Midbrain (tissue), 1 donor: ENCODE data around the gene DENND1A.

ENCODE experiments used
- DNase-seq: peaks from one replicate; lab custom pipeline; 2025; lab: John Stamatoyannopoulos, UW

DENND1A gene

DNA sequence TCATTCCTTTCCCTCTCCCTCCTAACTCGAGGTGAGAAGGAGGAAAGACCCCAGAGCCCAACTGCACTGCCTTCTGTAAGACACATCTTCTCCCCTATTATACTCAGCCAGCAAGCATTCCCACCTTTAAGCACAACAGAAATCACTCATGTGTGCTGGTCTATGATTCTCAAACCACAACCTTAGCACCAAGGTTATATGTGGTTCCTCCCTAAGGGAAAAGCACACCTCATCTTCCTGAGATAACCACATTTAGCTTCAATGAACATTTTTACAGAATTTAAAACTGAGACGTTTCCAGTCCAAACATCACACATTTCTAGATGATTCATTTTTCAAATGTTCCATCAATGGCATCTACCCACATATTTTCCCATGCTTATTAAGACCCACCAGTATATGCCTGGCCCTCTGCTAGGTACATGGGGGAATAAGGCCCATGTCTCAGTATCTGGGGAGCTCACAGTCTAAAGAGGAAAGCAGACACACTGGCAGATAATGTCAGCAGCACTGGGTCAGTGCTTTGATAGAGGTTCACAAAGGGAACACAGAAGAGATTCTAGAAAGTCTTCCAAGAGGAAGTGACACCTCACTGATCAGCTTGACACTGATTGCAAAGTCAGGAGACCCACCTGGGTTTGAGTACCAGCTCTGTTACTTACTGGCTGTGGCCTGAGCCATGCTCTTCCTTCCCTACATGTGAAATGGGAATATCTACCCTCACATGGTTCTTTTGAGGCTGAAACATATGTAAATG, 245.4 kb downstream of the DENND1A start:
- DNase-seq = no peak

- no peak for DNase-seq
These were observed 247.2 kb downstream of the DENND1A start for GRCh38 chr9:123682746-123683145.

GRCh38 chr9:123680352-123680751, 249.6 kb downstream of the DENND1A start:
- DNase-seq = no peak

DNA sequence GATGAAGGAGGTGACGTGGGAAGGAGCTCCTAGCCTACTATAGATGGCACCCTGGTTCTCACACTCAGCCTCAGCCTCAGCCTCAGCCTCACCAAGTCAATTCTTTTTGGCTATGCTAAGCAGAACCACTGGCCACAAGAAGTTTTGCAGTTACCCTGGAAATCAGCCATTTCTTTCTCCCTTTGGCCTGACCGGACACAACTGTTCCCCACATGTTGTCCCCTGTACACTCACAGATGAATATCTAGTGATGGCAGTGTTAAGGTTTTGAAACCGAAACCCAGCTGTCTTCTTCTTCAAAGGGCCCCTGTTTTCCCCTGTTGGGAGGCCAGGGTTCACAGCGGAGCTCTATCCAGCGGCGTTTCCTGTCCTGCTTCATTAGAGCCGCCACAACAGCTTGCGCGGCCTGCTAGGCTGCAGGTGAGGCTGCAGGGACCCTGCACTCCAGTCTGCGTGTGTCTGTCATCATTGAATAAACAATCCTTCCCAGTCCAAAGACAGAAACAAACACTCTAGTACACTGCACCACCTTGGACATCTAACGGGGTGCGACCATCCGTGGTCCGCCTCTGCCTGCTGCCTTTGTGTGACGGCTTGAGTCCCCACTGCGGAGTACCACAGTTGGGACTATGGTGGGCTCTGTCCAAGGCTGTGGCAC, 250.5 kb downstream of the DENND1A start:
- no peak for DNase-seq

DNA sequence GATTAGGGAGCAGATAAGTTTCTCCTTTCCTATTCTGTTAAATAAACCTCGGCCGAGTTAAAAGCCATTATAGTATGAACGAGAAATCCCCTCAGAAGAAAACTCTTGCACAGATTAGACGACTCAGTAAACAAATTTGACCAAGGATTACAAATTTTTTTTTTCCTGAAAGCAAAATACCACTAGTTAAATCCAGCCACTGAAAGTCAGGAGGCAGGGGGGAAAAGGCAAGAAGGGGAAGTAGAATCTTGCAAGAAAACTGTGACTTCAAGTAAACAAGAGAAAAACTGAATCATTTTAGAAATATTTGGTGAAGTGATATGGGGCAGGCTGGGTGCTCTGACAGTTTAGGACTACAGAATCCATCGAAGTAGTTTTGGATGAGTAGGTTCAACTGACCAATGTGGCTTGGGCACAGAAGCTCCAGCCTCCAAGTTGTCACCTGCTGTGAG, 251.0 kb downstream of the DENND1A start:
- DNase-seq = no peak

DNA sequence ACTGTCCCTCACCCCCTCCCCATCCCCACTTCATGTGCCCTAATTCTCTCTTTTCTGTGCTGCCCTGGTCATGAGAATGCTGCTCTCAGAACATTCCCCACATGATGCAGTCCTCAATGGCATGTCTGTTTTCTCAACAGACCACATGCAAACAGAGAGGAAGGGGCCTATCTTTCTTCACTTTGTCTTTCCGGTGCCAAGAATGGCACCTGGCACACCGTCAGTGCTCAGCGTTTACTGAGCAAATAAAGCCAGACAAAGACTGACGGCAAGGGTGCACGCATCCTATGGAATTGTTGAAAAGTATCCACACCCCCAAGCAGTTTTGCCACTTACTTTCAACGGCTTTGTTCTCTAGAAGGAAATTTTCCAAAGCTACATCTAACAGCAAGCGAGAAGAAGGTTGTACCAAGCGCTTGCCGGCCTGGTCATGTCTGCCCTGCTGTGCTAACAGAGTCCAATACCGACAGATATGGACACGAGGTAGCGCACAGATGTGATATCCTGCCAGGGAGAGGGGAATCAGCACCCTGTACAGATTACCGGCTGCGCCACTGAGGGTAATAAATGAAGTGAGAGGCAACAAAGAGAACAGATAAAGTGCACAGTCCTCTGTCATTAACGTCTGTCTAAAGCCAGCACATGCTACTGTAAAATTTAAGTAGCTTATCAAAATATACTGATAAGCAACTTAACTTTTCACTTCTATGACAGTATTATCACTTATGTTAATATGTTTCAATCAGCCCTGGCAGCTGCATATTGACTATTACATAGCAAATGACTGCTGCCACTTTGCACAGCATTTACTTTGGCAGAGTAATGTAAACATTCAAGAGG, 251.7 kb downstream of the DENND1A start:
- DNase-seq = no peak

GRCh38 chr9:123676869-123677268, 253.1 kb downstream of the DENND1A start:
- no peak for DNase-seq

- no peak for DNase-seq
These were observed 260.6 kb downstream of the DENND1A start for GRCh38 chr9:123669346-123669745.

DNA sequence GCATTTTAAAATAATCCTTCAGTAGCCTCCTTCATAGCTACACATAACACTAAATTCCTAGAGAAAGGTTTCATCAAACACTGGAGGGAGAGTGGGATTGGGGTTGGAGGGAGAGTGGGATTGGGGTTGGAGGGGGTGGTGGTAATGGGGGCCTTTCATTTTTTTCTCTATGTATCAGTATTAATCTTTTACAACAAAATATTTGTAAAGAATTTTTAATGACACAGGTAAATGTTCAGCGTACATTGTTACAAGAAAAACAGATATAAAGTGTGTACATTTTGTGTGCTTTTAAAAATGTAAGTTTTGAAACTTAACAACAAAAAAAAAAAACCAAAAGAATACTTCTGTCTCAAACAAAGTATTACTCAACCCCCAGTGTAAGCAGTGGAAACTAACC, 266.4 kb downstream of the DENND1A start:
- DNase-seq = no peak

DNA sequence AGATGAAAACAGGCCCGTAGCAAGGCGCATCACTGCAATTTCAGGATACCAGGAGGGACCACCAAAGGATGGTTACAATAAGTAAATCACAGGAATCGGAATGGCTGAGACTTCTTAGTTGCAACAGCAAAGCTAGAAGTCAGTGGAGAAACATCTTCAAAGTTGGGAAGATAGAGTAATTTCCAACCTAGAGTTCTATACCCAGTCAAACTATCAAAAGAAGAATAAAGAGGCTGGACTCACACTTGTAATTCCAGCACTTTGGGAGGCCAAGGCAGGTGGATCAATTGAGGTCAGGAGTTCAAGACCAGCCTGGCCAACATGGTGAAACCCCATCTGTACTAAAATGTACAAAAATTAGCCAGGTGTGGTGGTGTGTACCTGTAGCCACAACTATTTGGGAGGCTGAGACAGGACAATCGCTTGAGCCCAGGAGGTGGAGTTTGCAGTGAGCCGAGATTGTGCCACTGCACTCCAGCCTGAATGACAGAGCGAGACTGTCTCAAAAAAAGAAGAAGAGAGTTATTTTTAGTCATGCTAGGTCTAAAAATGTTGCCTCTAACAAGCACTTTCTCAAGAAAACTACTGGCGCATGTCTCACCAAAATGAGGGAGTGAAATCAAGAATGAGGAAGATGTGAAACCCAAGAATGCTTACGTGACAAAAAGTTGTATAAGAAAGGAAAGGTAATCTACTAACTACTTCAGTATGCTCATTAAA, 267.7 kb downstream of the DENND1A start:
- no peak for DNase-seq

DNA sequence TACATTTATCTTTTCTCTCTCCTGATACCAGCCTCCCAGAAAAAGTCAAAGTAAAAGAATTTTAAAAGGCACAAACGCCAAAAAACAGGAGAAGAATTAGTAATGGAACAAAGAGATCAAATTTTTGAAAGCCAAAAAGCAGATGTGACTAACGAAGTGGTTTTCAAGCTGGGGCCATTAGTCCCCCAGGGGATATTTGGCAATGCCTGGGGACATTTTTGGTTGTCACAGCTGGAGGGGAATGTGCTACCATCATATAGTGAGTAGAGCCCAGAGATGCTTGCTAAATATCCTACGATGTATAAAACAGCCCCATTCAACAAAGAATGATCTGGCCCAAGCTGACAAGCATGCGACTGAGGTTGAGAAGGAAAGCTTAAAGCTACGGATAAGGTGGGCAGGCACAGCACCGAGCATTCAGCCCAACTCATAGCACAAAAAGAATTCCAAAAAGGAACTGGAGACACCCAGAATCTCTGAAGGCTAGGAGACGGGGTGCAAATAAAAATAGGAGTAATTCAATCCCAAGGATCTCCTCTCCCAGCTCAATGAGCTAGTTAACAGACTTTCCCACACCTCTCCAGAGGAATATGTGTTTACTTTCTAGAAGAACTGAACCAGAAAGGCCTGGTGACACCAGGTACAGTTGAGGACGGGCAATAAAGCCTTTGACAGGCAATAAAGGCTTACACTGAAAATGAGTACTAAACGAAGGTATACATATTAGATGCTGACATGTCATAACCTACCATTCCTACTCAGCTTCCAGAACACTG, 269.0 kb downstream of the DENND1A start:
- DNase-seq = no peak

GRCh38 chr9:123659358-123659757, 270.6 kb downstream of the DENND1A start:
- DNase-seq = no peak

DNA sequence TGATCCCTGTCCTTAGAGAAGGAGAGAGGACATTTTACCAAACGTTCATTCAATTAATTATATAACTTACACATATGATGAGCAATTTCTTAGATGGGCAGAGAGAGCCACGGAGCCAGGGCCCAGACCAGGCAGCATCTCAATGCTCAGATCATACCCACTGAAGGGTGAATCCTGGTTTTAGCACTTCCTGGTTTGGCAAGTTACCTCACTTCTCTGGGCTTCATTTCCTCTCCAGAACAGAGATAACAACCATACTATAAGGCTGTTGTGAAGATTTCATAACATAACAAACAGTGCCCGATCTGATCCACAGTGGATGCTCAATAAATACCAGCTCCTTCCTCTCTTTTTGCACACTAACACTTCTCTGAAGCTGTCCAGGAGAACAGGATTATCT, 271.1 kb downstream of the DENND1A start:
- DNase-seq = no peak

- DNase-seq = no peak
These were observed 272.0 kb downstream of the DENND1A start for GRCh38 chr9:123657941-123658340.

DNA sequence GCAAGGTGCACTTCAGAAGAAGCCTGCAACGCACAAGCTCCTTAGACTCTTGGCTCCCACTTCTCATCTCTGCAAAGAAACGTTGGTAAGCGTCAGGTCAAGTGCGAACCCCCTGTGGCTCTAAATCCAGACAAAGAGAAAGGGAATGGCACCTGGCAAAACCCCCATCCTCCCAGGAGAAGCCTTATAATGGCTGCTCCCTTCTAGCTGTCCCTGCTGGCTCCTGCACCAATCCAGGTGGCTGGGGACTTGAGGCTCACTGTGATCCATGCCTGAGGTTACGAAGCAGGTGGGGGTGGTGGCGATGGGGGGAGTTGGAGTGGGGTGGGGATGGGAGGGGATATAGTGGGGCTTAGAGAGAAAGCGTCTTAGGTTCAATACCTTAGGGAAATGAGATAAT, 272.8 kb downstream of the DENND1A start:
- DNase-seq = no peak

GRCh38 chr9:123656565-123656964, 273.4 kb downstream of the DENND1A start:
- DNase-seq = no peak

- DNase-seq = no peak
These were observed 274.1 kb downstream of the DENND1A start for GRCh38 chr9:123655681-123656423.

DNA sequence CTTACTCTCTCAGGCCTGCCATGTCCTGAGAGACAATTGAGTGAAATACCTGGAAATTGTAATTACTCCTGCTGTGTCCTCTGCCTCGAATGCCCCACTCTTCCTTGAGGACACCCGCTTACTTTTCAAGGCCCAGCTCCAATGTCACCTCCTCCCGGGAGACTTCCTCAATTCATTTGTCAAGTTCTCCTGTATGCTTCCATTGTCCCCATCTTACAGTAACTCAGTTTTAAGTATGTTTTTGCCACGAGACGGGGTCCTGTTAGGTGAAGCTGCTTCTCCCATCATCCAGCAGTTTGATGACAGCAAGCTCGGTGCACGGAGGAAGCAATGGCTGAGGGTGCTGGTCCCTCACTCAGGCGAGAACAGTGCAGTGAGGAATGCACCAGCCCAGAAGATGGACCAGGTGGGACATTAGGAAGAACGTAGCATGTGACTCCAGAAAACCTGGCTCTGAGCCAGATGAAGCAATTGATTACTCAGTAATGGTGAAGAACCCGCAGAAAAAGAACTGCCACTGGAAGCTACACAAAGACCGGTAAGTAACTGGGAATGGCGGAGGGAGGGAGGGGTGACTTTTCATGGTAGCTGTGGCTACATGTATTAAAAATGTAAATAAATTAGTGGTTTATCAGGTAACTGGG, 274.8 kb downstream of the DENND1A start:
- no peak for DNase-seq

DNA sequence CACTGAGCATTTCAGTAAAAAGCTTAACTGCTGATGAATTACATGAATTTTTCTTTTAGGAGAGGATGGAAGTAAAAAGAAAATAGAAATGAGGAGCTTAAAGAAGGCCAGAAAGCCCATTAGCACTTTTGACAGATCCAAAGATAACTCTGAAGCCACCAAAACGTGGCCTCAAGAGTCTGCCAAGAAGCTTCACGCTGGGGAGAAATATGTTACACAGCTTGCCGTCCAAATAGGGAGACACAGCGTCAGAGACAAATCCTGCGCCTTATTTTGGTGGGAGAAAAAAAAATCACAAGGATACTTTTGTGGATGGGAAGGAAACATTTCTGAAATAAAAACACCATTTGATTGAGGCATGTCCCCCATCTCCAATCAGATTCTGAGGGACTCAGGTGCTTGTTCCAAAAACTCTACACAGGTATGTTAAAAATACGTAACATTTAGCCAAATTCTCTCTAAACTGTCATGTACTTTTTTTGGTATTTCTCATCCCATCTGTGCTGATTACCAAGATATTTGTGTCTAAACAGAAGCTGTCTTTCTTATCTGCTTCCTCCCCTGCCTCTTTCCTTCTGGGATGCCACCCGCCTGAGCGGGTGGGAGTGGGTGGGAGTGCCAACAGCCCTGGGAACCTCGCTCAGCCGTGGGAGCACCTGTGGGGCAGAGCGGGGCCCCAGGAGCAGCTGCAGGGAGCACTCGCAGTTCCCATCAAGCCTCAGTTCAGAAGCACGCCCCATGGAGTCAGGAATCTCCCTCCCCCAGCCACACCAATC, 275.5 kb downstream of the DENND1A start:
- DNase-seq = no peak
